HTERT RPE-1 (cell line): ENCODE data around the gene WWP2.

Experiments used
- in situ Hi-C: fragments of 300-500 bp; cut with MboI; formaldehyde crosslinking; loops from 4 replicates; pipeline ENCODE4 v1.14.3; 2020; ENCODE audit warnings: low sequenced_read_pairs

The WWP2 gene

GRCh38 chr16:69924041-69924775 is 162.1 kb downstream of the WWP2 start:
- in situ Hi-C loops = no loop called here

DNA sequence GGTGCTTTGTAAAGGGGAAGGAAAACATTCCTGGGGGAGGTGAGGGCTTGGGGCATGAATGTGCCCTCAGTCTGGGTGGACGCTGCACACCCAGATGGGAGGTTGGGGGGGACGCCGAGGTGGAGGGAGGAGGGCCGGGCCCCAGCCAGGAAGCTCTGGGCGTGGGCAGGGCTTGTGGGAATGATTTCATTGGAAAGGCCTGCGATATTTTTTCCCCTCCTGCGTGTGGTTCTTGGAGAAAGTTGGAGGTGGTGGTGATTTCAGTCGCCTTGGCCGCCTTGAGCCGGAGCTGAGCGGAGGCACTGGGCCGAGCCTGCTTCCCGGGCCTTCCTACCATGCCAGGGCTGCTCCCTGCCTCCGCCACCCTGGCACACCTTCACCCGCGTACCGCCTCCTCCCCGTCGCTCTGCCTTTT is 162.7 kb downstream of the WWP2 start:
- in situ Hi-C loops = no loop called here

DNA sequence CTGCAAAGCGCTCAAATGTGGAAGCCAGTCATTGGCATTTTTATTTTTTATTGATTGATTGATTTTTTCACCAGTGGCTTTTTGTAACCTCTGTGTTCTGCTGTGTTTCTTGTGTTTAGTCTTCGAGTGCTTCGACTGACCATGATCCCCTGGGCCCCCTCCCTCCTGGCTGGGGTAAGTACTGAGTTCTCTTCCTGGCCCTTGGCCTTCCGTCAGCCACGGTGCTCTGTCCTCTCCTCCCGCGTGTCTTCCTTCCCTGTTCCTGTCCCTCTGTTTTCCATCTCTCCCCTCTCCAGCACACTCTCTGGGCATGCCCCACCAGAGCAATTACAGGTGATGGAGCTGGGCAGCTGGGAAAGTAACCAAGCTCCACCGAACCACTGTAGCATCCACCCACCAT is 163.2 kb downstream of the WWP2 start:
- in situ Hi-C loops = no loop called here

DNA sequence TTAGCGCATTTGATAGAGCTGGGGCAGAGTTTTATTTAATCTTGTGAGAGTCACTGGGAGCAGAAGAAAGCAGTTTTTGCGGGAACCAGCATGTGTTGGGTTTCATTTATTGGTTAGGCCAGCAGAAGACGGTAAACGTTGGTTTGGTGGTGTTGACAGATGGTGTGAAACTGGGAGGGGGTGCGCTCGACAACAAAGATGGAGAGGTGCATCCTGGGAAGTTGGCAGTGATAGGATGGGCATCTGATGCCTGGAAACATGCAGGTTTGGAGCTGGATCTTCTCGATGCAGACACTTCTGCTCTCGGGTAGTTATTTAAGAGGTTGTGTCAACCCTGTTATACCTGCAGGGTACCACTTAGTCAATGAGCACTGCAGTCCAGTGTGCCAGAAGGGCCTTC is 164.1 kb downstream of the WWP2 start:
- in situ Hi-C loops = no loop called here

GRCh38 chr16:69927056-69927757 is 165.1 kb downstream of the WWP2 start:
- in situ Hi-C loops = no loop called here

GRCh38 chr16:69928856-69929400 is 166.8 kb downstream of the WWP2 start:
- in situ Hi-C loops = no loop called here

- in situ Hi-C loops = no loop called here
These were observed 167.3 kb downstream of the WWP2 start for GRCh38 chr16:69929480-69929879.

GRCh38 chr16:69930117-69930776 is 168.1 kb downstream of the WWP2 start:
- in situ Hi-C loops = no loop called here

DNA sequence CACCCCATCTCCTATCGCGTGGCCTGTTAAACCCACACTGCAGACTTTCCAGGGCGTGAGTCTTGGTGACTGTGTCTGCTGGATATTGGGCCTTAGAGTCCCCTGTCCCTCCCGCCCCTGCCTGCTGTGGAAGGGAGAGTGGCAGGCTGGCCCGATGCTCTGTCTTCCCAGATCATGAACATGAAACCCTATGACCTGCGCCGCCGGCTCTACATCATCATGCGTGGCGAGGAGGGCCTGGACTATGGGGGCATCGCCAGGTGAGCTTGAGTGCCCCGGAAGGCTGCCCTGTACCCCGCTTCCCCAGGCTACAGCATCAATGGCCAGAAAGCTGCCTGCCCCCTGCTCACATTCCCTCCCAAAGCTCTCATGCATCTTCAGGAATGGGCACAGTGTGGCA is 169.5 kb downstream of the WWP2 start:
- in situ Hi-C loops = no loop called here

- in situ Hi-C loops = no loop called here
These were observed 170.1 kb downstream of the WWP2 start for GRCh38 chr16:69932228-69932627.

DNA sequence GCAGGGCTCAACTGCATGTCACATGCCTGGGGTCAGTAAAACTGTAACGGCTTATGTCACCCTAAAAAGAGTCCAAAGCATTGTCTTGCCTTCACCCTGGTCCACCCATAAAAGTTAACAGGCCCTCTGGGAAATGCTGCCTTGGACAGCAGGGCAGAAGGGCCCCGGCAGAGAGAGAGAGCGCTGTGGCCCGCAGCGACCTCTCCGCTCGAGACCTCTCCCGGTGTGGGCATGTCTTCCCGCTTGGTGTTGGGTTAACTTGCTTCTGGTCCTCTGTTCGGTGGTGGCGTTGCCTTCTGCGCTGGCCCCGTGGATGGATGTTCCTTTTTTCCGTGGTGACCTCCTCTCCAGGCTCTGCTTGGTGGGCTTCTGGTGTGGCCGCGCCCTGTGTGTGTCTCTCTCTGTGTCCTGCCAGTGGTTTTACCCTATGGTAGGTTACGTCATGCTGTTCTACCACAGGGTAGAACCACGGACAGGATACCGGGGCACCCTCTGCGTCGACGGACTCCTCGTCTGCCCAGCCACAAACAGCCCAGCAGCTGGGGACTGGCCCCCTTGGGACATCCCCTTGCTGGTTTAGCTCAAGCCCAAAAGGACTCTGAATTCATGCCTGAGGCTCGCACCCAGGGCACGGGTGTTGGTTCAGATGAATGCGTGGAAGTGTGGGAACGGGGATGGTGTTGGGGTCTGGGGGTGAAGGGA is 170.7 kb downstream of the WWP2 start:
- in situ Hi-C loops = no loop called here

GRCh38 chr16:69934044-69934443 is 171.9 kb downstream of the WWP2 start:
- in situ Hi-C loops = no loop called here

DNA sequence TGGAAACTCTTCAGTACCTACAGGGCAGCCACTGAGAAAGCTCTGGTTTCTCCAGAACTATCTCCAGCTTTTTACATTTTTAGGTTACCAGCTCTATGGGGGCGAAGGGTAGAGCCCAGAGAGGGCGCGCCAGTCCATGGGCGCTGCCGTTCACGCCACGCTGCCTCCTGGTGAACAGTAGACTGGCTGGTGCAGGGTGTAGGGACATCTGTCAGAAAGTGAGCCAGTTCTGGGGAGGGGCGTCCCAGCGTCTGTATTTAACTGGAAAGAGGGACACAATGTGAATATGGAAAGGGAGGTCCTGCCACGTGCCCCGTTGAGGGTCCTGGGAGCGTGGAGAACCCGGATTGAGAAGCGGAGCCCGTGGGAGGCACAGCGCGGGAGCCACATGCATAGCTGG is 172.6 kb downstream of the WWP2 start:
- in situ Hi-C loops = no loop called here

DNA sequence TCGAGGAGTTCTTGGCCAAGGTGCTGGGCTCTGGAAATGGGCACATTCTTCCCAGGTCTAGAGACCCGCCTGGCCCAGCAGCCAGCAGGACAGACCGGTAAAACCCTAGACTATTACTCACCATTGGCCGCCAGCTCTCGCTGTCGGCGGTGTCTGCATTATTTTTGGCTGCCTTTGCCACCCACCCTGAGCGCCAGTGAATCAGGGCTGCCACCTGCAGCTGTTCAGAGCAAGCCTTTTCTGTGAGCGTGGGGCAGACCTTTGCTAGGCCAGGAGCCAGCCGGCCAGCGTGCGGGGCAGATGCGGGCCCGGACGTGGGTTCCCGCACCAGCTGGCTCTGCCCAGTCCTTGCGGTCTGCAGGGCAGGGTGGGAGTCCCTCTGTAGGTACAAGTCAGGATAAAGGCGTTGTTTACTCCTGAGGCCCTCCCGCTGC is 173.2 kb downstream of the WWP2 start:
- in situ Hi-C loops = no loop called here

- in situ Hi-C loops = no loop called here
These were observed 173.6 kb downstream of the WWP2 start for GRCh38 chr16:69935740-69936139.

DNA sequence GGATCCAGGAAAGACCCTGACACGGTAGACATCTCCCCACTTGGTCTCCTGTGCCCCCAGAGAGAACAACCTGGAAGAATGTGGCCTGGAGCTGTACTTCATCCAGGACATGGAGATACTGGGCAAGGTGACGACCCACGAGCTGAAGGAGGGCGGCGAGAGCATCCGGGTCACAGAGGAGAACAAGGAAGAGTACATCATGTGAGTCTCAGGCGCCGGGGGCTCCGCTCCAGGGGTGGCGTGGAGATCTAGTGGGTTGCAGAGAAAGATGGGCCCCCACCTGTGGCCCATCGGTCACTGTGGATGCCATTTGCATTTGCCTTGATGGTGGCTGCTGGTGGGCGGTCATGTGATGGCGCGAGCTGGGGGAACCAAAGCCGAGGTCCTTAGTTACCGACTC is 174.1 kb downstream of the WWP2 start:
- in situ Hi-C loops = no loop called here

DNA sequence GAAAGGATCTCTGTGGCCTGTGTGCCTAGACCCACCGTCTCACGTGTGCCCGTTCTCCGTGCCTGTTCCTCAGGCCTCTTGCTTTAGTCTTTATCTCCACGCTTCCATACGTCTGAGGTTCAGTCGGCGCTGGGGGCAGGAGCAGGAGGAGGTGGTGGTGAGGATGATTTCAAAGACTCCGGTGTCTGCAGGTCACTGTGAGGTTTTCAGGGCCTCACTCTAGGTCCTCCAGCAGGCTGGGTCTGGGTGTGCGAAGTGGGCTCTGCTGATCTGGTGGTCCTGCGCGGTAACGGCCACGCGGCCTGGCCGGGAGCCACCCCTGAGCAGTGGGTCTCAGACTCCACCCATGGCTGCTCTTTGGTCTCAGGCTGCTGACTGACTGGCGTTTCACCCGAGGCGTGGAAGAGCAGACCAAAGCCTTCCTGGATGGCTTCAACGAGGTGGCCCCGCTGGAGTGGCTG is 174.6 kb downstream of the WWP2 start:
- in situ Hi-C loops = no loop called here

DNA sequence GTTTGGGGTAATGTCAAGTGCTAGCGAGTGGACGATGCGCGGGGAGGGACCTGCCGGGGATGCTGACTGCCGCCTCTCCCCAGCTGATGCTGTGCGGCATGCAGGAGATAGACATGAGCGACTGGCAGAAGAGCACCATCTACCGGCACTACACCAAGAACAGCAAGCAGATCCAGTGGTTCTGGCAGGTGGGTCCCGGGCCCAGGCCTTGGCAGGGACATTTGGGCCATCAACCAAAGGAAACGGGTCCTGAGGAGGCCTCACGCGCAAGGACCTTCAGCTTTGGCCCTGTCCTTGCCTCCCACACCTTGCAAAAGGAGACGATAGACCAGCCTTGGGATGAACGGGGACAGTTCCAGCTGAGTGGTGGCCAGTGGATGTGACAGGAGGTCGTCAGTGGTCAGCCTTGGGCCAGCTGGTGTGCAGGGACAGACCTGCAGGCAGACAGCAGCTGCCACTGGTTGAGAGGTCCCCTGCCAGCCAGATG is 175.4 kb downstream of the WWP2 start:
- in situ Hi-C loops = no loop called here

DNA sequence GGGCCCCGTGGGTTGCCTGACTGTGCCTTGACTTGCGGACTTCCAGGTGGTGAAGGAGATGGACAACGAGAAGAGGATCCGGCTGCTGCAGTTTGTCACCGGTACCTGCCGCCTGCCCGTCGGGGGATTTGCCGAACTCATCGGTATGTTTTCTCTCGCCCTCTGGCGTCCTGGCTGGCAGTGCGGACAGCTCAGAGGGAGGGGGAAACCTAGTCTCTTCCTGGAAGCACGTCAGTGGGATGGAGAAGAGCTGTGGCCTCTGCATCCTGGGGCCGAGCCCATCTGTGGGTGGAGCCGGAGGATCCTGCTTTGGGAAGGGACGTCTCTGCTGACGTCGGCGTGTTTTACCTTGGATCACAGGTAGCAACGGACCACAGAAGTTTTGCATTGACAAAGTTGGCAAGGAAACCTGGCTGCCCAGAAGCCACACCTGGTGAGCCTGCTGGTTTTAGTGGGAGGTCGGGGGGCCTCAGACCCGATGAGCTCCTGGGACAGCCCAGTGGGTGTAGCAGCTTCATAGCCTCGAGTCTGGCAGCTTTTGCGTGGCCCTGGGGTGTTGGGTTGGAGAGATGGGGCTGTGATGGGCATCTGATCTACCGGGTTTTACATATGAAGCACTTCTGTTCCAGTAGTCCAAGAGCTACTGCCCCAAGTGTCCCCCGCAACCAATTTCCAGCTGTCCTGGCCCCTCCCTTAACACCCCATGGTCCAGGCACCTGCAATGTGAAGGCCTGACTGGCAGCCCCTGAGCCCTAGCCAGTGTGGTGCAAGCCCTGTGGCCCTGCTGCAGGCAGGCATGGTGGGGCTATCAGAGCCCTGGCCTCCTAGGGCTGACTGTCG is 177.1 kb downstream of the WWP2 start:
- in situ Hi-C loops = no loop called here
